Caco-2 (cell line): ENCODE data around the gene AGER. TPM values are rescaled to one million over a fixed set of nuclear protein-coding genes. Genes with fewer than 3 reads are reported as not detected.
A peak's percentile ranks its signal among the peaks of the same experiment; 100 is the strongest.
"Not testable (repeated sequence)": the region's sequence is repeated elsewhere in the genome, so short reads cannot be mapped to it uniquely, and the experiment has no call there.

Experiments
- BruUV-seq: library from RNA; stranded (reverse); fragments of 400-500 nt; replicated peaks from 2 replicates; lab custom pipeline; 2021; lab: Mats Ljungman, UMichigan
- CTCF ChIA-PET: fragments of 300-600 bp; sonication (Branson Sonifier 250); formaldehyde crosslinking; loops from one replicate; lab custom pipeline; 2022; ENCODE audit warnings: antibody characterized with exemption; lab: Charles Lee
- POLR2A ChIA-PET: fragments of 300-600 bp; sonication (Branson Sonifier 250); formaldehyde crosslinking; loops from one replicate; lab custom pipeline; 2022; ENCODE audit warnings: antibody characterized with exemption; lab: Charles Lee
- DNase-seq, 2 experiments: peaks; one replicate each; pipeline versions ENCODE4 v3.0.0 to v3.0.0-alpha.2; 2020 to 2022
- H3K27me3 ChIP-seq: replicated peaks from 2 replicates; pipeline ENCODE4 v1.6.0; 2011; ENCODE audit warnings: low read length; ENCODE audit not compliant: control insufficient read depth, insufficient read depth
- H3K36me3 ChIP-seq: 2 replicates; pipeline ENCODE4 v1.5.1; 2011; ENCODE audit warnings: low read length; ENCODE audit not compliant: control insufficient read depth, insufficient read depth
- H3K4me1 ChIP-seq: fragments of 250-450 bp; sonication (Bioruptor Pico); 2 replicates; pipeline ENCODE4 v1.5.1; 2020; ENCODE audit warnings: mild to moderate bottlenecking
- H3K4me3 ChIP-seq: 2 replicates; pipeline ENCODE4 v1.5.1; 2011; ENCODE audit warnings: low read depth, mild to moderate bottlenecking, control low read depth, low read length
- H3K9me3 ChIP-seq: fragments of 250-450 bp; sonication (Bioruptor Pico); 2 replicates; pipeline ENCODE4 v1.5.1; 2020; ENCODE audit warnings: mild to moderate bottlenecking, moderate library complexity
- H3K27ac Mint-ChIP-seq: one replicate; pipeline ENCODE4 v1.8.0; 2022; ENCODE audit warnings: mixed read lengths; ENCODE audit not compliant: unreplicated experiment
- H3K27me3 Mint-ChIP-seq: one replicate; pipeline ENCODE4 v1.8.0; 2022; ENCODE audit warnings: mixed read lengths; ENCODE audit not compliant: insufficient read depth, unreplicated experiment
- H3K36me3 Mint-ChIP-seq: one replicate; pipeline ENCODE4 v1.8.0; 2022; ENCODE audit warnings: mild to moderate bottlenecking, mixed read lengths; ENCODE audit not compliant: insufficient read depth, unreplicated experiment
- H3K4me1 Mint-ChIP-seq: one replicate; pipeline ENCODE4 v1.8.0; 2022; ENCODE audit warnings: low read depth, mixed read lengths; ENCODE audit not compliant: unreplicated experiment
- H3K4me3 Mint-ChIP-seq: one replicate; pipeline ENCODE4 v1.8.0; 2022; ENCODE audit warnings: mild to moderate bottlenecking, moderate library complexity, mixed read lengths; ENCODE audit not compliant: unreplicated experiment
- H3K9me3 Mint-ChIP-seq: one replicate; pipeline ENCODE4 v1.8.0; 2022; ENCODE audit warnings: mixed read lengths; ENCODE audit not compliant: unreplicated experiment
- intact Hi-C: fragments of 100-400 bp; cut with micrococcal nuclease; formaldehyde crosslinking; loops from one replicate; pipeline ENCODE4 v1.10.0; 2022; ENCODE audit not compliant: unreplicated experiment
- total RNA-seq: library from RNA; stranded (reverse); gene quantifications from 2 replicates; pipeline ENCODE4 v1.2.3, GENCODE V29; 2022
- TF ChIP-seq, protein P1 (sequence below), 2 experiments: fragments of 200-600 bp in 1 of 2; IDR thresholded peaks; 1 replicate in 1 of 2; 2 replicates in 1 of 2; pipeline versions ENCODE4 v1.5.1 to v1.8.0; 2011 to 2022; ENCODE audit warnings: antibody characterized with exemption in 1 of 2, control low read depth in 1 of 2, inconsistent platforms in 1 of 2, low read depth in 1 of 2, low read length in 1 of 2, mild to moderate bottlenecking in 1 of 2, moderate library complexity in 1 of 2; ENCODE audit not compliant: insufficient read depth in 1 of 2, severe bottlenecking in 1 of 2, unreplicated experiment in 1 of 2

The AGER gene
- total RNA-seq, 1 experiment from 2014 or later: 10.3 TPM

DNA sequence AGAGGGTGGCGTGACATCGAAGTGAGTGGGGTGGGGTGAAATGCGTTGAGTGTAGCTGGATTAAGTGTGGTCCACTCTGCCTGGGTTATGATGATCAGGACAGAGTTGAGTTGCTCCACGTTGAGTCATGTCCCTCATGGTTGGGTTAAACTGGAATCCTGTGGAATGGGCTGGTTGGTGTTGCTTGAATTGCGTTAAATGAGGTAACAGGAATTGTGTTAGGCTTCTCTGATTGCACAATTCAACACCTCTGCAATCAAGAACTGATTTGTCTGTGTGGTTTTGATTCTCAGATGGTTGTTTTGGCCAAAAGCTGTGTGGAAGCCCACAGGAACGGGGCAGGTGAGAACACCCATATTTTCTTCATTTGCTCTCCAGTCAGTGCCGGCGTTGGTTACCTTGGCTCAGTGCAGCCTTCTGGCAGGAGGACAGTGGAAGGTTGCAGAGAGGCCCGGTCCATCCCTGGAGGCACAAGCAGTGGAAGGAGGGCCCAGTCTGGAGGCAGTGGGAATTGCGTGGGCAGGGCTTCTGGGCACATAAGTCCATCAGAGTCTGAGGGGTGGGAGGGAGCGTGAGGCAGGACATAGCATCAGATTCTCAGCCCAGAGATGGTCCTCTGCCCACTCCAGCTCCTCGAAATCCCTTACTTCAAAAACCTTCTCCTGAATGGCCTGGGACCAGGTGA, 28.2 kb upstream of the AGER start:
- CTCF ChIA-PET: no interaction called here
- H3K27me3 ChIP-seq: no peaks in the 10 kb centered on the region; the same call in 1 of the 2 replicates
- H3K36me3 Mint-ChIP-seq: no peaks in the 10 kb centered on the region
- no peaks in the 10 kb centered on the region for H3K9me3 ChIP-seq
- intact Hi-C loops: no loop called here
- H3K27me3 Mint-ChIP-seq: no peaks in the 10 kb centered on the region
- BruUV-seq: no TSS peak
- H3K4me3 Mint-ChIP-seq: no peak overlapping the region
- TF ChIP-seq, protein P1, sequence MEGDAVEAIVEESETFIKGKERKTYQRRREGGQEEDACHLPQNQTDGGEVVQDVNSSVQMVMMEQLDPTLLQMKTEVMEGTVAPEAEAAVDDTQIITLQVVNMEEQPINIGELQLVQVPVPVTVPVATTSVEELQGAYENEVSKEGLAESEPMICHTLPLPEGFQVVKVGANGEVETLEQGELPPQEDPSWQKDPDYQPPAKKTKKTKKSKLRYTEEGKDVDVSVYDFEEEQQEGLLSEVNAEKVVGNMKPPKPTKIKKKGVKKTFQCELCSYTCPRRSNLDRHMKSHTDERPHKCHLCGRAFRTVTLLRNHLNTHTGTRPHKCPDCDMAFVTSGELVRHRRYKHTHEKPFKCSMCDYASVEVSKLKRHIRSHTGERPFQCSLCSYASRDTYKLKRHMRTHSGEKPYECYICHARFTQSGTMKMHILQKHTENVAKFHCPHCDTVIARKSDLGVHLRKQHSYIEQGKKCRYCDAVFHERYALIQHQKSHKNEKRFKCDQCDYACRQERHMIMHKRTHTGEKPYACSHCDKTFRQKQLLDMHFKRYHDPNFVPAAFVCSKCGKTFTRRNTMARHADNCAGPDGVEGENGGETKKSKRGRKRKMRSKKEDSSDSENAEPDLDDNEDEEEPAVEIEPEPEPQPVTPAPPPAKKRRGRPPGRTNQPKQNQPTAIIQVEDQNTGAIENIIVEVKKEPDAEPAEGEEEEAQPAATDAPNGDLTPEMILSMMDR (IDR thresholded peaks at IDR 0.05; ENCODE audit: insufficient read depth in 1 of 2, low read depth in 1 of 2, low read length in 1 of 2, severe bottlenecking in 1 of 2, unreplicated experiment in 1 of 2): no peak
- peaks cover 10% of the 10 kb centered on the region for H3K4me1 Mint-ChIP-seq
- H3K4me1 ChIP-seq: no peaks in the 10 kb centered on the region
- DNase-seq: no peak
- no peaks in the 10 kb centered on the region for H3K9me3 Mint-ChIP-seq
- POLR2A ChIA-PET: no interaction called here
- no peak overlapping the region for H3K4me3 ChIP-seq
- H3K36me3 ChIP-seq: no peaks in the 10 kb centered on the region
- no peak overlapping the region for H3K27ac Mint-ChIP-seq

GRCh38 chr6:32211432-32211831, 27.4 kb upstream of the AGER start:
- H3K27ac Mint-ChIP-seq, intact Hi-C loops, H3K9me3 Mint-ChIP-seq, H3K27me3 ChIP-seq, H3K4me1 Mint-ChIP-seq, H3K36me3 Mint-ChIP-seq, CTCF ChIA-PET, DNase-seq, H3K36me3 ChIP-seq, H3K4me3 Mint-ChIP-seq, H3K9me3 ChIP-seq, BruUV-seq, H3K27me3 Mint-ChIP-seq, H3K4me3 ChIP-seq, POLR2A ChIA-PET, H3K4me1 ChIP-seq: not testable (repeated sequence)

DNA sequence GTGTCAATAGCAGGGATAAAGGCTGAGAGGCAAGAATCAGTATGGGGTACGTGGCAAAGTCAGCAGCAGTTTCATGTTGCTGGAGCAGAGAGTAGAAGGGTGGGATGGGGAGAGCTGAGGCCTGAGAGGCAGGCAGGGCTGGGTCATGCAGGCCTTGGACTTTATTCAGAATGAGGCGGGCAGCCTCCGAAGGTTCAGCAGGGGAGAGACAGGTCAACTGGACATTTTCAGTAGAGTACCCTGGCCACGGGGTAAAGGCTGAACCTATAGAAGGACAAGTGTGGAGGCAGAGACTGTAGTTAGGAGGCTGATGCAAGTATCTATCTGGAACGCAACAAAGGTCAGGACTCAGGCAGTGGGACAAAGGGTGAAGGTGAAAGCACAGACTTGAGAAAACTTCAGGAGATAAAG, 26.1 kb upstream of the AGER start:
- intact Hi-C loops: no loop called here
- Mint-ChIP-seq H3K4me3 (no peak overlapping the region), H3K4me1 (peaks cover 10% of the 10 kb centered on the region), H3K36me3 (no peaks in the 10 kb centered on the region), H3K27me3 (no peaks in the 10 kb centered on the region), H3K27ac (peak overlapping the region; percentile 9), H3K9me3 (no peaks in the 10 kb centered on the region)
- Histone ChIP-seq H3K9me3 (0 out of 2 replicates have a peak, but pooled peaks cover 3% of the 10 kb centered on the region), H3K36me3 (no peaks in the 10 kb centered on the region), H3K27me3 (no peaks in the 10 kb centered on the region), H3K4me3 (no peak overlapping the region), H3K4me1 (no peaks in the 10 kb centered on the region)
- ChIA-PET CTCF (no interaction called here), POLR2A (no interaction called here)
- TF ChIP-seq, protein P1 (IDR thresholded peaks at IDR 0.05; ENCODE audit: insufficient read depth in 1 of 2, low read depth in 1 of 2, low read length in 1 of 2, severe bottlenecking in 1 of 2, unreplicated experiment in 1 of 2): no peak
- no peak for DNase-seq
- no TSS peak for BruUV-seq
